SJCRH30 (cell line): ENCODE measurements around the gene TMEM143. TPM values are rescaled to one million over a fixed set of nuclear protein-coding genes. Genes with fewer than 3 reads are reported as not detected.
"Not testable (repeated sequence)": the region's sequence is repeated elsewhere in the genome, so short reads cannot be mapped to it uniquely, and the experiment has no call there.

Experiments used
- DNase-seq, 2 experiments: peaks; one replicate each; pipeline ENCODE4 v3.0.0-alpha.2; 2015 to 2020
- H3K27ac ChIP-seq: fragments of 250-450 bp; sonication (Bioruptor Pico); 2 replicates; pipeline ENCODE4 v1.5.1; 2020; ENCODE audit warnings: mild to moderate bottlenecking, moderate library complexity
- H3K27me3 ChIP-seq: fragments of 250-450 bp; sonication (Bioruptor Pico); 2 replicates; pipeline ENCODE4 v1.5.1; 2020; ENCODE audit warnings: mild to moderate bottlenecking, moderate library complexity
- H3K36me3 ChIP-seq: fragments of 250-450 bp; sonication (Bioruptor Pico); 2 replicates; pipeline ENCODE4 v1.5.1; 2020; ENCODE audit warnings: mild to moderate bottlenecking, moderate library complexity
- H3K4me1 ChIP-seq: fragments of 250-450 bp; sonication (Bioruptor Pico); 2 replicates; pipeline ENCODE4 v1.5.1; 2020; ENCODE audit warnings: mild to moderate bottlenecking, moderate library complexity
- H3K4me3 ChIP-seq: fragments of 250-450 bp; sonication (Bioruptor Pico); 2 replicates; pipeline ENCODE4 v1.5.1; 2020; ENCODE audit warnings: mild to moderate bottlenecking, moderate library complexity
- H3K9me3 ChIP-seq: fragments of 250-450 bp; sonication (Bioruptor Pico); replicated peaks from 2 replicates; pipeline ENCODE4 v1.5.1; 2020; ENCODE audit warnings: mild to moderate bottlenecking, moderate library complexity
- total RNA-seq: library from RNA; depleted of rRNA; stranded (reverse); fragments of >200 nt; shearing (Covaris generic); gene quantifications from 2 replicates; pipeline ENCODE4 v1.2.3, GENCODE V29; 2014

TMEM143 gene
- total RNA-seq, 1 experiment from 2014 or later = 2.6 TPM

- DNase-seq = no peak
- Histone ChIP-seq H3K27me3 (no peaks in the 10 kb centered on the region), H3K9me3 (no peaks in the 10 kb centered on the region), H3K4me1 (peaks cover 6% of the 10 kb centered on the region), H3K36me3 (peaks cover 9% of the 10 kb centered on the region), H3K4me3 (peak overlapping the region; percentile 46), H3K27ac (no peak overlapping the region; the same call in 1 of the 2 replicates)
These were observed 30.0 kb downstream of the TMEM143 start for GRCh38 chr19:48333467-48334384.

- H3K27me3 ChIP-seq = no peaks in the 10 kb centered on the region
- no peaks in the 10 kb centered on the region for H3K9me3 ChIP-seq
- peak; percentile 97 to 99 for DNase-seq
- H3K27ac ChIP-seq = peak overlapping the region; percentile 72
- H3K36me3 ChIP-seq = peaks cover 12% of the 10 kb centered on the region
- H3K4me1 ChIP-seq = peaks cover 6% of the 10 kb centered on the region
- peak overlapping the region; percentile 46 for H3K4me3 ChIP-seq
These were observed 30.9 kb downstream of the TMEM143 start for GRCh38 chr19:48332662-48333466.

GRCh38 chr19:48332351-48332661, 31.4 kb downstream of the TMEM143 start:
- H3K27ac ChIP-seq = peak overlapping the region; percentile 72
- no peak for DNase-seq
- peaks cover 12% of the 10 kb centered on the region for H3K36me3 ChIP-seq
- no peaks in the 10 kb centered on the region for H3K9me3 ChIP-seq
- peaks cover 6% of the 10 kb centered on the region for H3K4me1 ChIP-seq
- no peaks in the 10 kb centered on the region for H3K27me3 ChIP-seq
- H3K4me3 ChIP-seq = peak overlapping the region; percentile 46

- peaks cover 15% of the 10 kb centered on the region for H3K36me3 ChIP-seq
- H3K4me1 ChIP-seq = peaks cover 6% of the 10 kb centered on the region
- H3K27ac ChIP-seq = no peak overlapping the region
- DNase-seq = no peak
- no peaks in the 10 kb centered on the region for H3K27me3 ChIP-seq
- no peak overlapping the region for H3K4me3 ChIP-seq
- H3K9me3 ChIP-seq = no peaks in the 10 kb centered on the region
These were observed 33.6 kb downstream of the TMEM143 start for GRCh38 chr19:48330012-48330681.

GRCh38 chr19:48329167-48329891, 34.4 kb downstream of the TMEM143 start:
- Histone ChIP-seq H3K36me3 (peaks cover 15% of the 10 kb centered on the region), H3K27me3 (no peaks in the 10 kb centered on the region), H3K27ac (no peak overlapping the region), H3K4me1 (peaks cover 6% of the 10 kb centered on the region), H3K4me3 (no peak overlapping the region), H3K9me3 (no peaks in the 10 kb centered on the region)
- no peak for DNase-seq

GRCh38 chr19:48325265-48325910, 38.4 kb downstream of the TMEM143 start, which contains the start of gene EMP3:
Gene EMP3, plus strand, starts transcription at chr19:48325552. Its CDS starts 1,293 bp downstream, at chr19:48326845.
- Histone ChIP-seq H3K4me3 (peak within 1 kb of the TSS; percentile 65), H3K27me3 (no peaks in the 10 kb centered on the region), H3K9me3 (no peaks in the 10 kb centered on the region), H3K4me1 (peaks cover 7% of the 10 kb centered on the region), H3K36me3 (peaks cover 10% of the 10 kb centered on the region), H3K27ac (peak within 1 kb of the TSS; percentile 80)
- DNase-seq = peak; percentile 91 to 92

GRCh38 chr19:48321622-48322591, 41.8 kb downstream of the TMEM143 start:
- peak overlapping the region; percentile 87 for H3K27ac ChIP-seq
- H3K4me1 ChIP-seq = peaks cover 7% of the 10 kb centered on the region
- DNase-seq = peak; percentile 98 to 99
- H3K27me3 ChIP-seq = no peaks in the 10 kb centered on the region
- H3K36me3 ChIP-seq = 0 out of 2 replicates have a peak, but pooled peaks cover under 1% of the 10 kb centered on the region
- H3K4me3 ChIP-seq = peak overlapping the region; percentile 50
- no peaks in the 10 kb centered on the region for H3K9me3 ChIP-seq

GRCh38 chr19:48321372-48321621, 42.4 kb downstream of the TMEM143 start:
- peak overlapping the region; percentile 87 for H3K27ac ChIP-seq
- peaks cover 7% of the 10 kb centered on the region for H3K4me1 ChIP-seq
- no peaks in the 10 kb centered on the region for H3K27me3 ChIP-seq
- H3K36me3 ChIP-seq = no peaks in the 10 kb centered on the region
- H3K4me3 ChIP-seq = peak overlapping the region; percentile 50
- DNase-seq = peak; percentile 87 to 90
- H3K9me3 ChIP-seq = no peaks in the 10 kb centered on the region

GRCh38 chr19:48319647-48320541, 43.8 kb downstream of the TMEM143 start:
- Histone ChIP-seq H3K9me3 (no peaks in the 10 kb centered on the region), H3K27ac (no peak overlapping the region), H3K27me3 (no peaks in the 10 kb centered on the region), H3K4me1 (peaks cover 7% of the 10 kb centered on the region), H3K4me3 (no peak overlapping the region), H3K36me3 (no peaks in the 10 kb centered on the region)
- peak; percentile 87 to 92 for DNase-seq

GRCh38 chr19:48318286-48318987, 45.3 kb downstream of the TMEM143 start:
- H3K27ac ChIP-seq = no peak overlapping the region
- no peaks in the 10 kb centered on the region for H3K9me3 ChIP-seq
- H3K4me3 ChIP-seq = no peak overlapping the region
- H3K36me3 ChIP-seq = no peaks in the 10 kb centered on the region
- H3K27me3 ChIP-seq = no peaks in the 10 kb centered on the region
- peaks cover 7% of the 10 kb centered on the region for H3K4me1 ChIP-seq
- no peak for DNase-seq

GRCh38 chr19:48317708-48317960, 46.1 kb downstream of the TMEM143 start:
- H3K4me3 ChIP-seq, H3K27ac ChIP-seq, H3K9me3 ChIP-seq, DNase-seq, H3K4me1 ChIP-seq, H3K36me3 ChIP-seq, H3K27me3 ChIP-seq: not testable (repeated sequence)

- no peak overlapping the region for H3K27ac ChIP-seq
- no peaks in the 10 kb centered on the region for H3K27me3 ChIP-seq
- H3K9me3 ChIP-seq = no peaks in the 10 kb centered on the region
- no peaks in the 10 kb centered on the region for H3K4me1 ChIP-seq
- H3K4me3 ChIP-seq = no peak overlapping the region
- H3K36me3 ChIP-seq = no peaks in the 10 kb centered on the region
- DNase-seq = no peak
These were observed 48.0 kb downstream of the TMEM143 start for GRCh38 chr19:48315712-48316111.
